PC-3 (cell line): ENCODE data around the gene MRPL2. TPM values are rescaled to one million over a fixed set of nuclear protein-coding genes. Genes with fewer than 3 reads are reported as not detected.

ENCODE experiments used
- ATAC-seq: fragments of 200-7000 bp; cut with Tn5 transposase; 2 replicates; pipeline ENCODE4 v1.9.1; 2020; ENCODE audit warnings: mild to moderate bottlenecking, moderate library complexity
- BruUV-seq: library from RNA; stranded (reverse); fragments of 400-500 nt; replicated peaks from 2 replicates; lab custom pipeline; 2021; lab: Mats Ljungman, UMichigan
- CTCF ChIA-PET: fragments of 300-600 bp; sonication (Branson Sonifier 250); formaldehyde crosslinking; loops from one replicate; lab custom pipeline; 2022; ENCODE audit warnings: antibody characterized with exemption; lab: Charles Lee
- POLR2A ChIA-PET: fragments of 300-600 bp; sonication (Branson Sonifier 250); formaldehyde crosslinking; loops from one replicate; lab custom pipeline; 2022; ENCODE audit warnings: antibody characterized with exemption; ENCODE audit not compliant: unreplicated experiment; lab: Charles Lee
- DNase-seq: peaks from one replicate; pipeline ENCODE4 v3.0.0-alpha.2; 2015
- H2AFZ ChIP-seq: fragments of 300-600 bp; sonication (generic); 2 replicates; pipeline ENCODE4 v1.6.0; 2016; ENCODE audit warnings: antibody characterized with exemption, low read length
- H3F3A ChIP-seq: fragments of 300-600 bp; sonication (generic); one replicate; pipeline ENCODE4 v1.6.0; 2017; ENCODE audit warnings: antibody characterized with exemption, low read length, control low read depth, mild to moderate bottlenecking; ENCODE audit not compliant: unreplicated experiment
- H3K27ac ChIP-seq: fragments of 300-600 bp; sonication (generic); 2 replicates; pipeline ENCODE4 v1.5.1; 2016; ENCODE audit warnings: mild to moderate bottlenecking, low read length
- H3K27me3 ChIP-seq: fragments of 300-600 bp; sonication (generic); 2 replicates; pipeline ENCODE4 v1.6.1; 2016; ENCODE audit warnings: low read length, mixed read lengths
- H3K36me3 ChIP-seq: fragments of 300-600 bp; sonication (generic); 2 replicates; pipeline ENCODE4 v1.6.1; 2016; ENCODE audit warnings: low read depth, mixed run types, low read length, mixed read lengths
- H3K4me1 ChIP-seq: fragments of 300-600 bp; sonication (generic); 2 replicates; pipeline ENCODE4 v1.5.1; 2016; ENCODE audit warnings: low read length; ENCODE audit not compliant: insufficient read depth
- H3K4me2 ChIP-seq: fragments of 300-600 bp; sonication (generic); 2 replicates; pipeline ENCODE4 v1.6.0; 2016; ENCODE audit warnings: low read length
- H3K4me3 ChIP-seq: fragments of 300-600 bp; sonication (generic); 2 replicates; pipeline ENCODE4 v1.5.1; 2016; ENCODE audit warnings: mild to moderate bottlenecking, low read length, mixed read lengths
- H3K79me2 ChIP-seq: fragments of 300-600 bp; sonication (generic); 2 replicates; pipeline ENCODE4 v1.6.1; 2017; ENCODE audit warnings: low read length, mixed read lengths
- H3K9ac ChIP-seq: fragments of 300-600 bp; sonication (generic); 2 replicates; pipeline ENCODE4 v1.6.0; 2016; ENCODE audit warnings: mild to moderate bottlenecking, low read length
- H3K9me2 ChIP-seq: fragments of 300-600 bp; sonication (generic); replicated peaks from 2 replicates; pipeline ENCODE4 v1.6.1; 2016; ENCODE audit warnings: mixed run types, low read length, mixed read lengths
- H3K9me3 ChIP-seq: fragments of 300-600 bp; sonication (generic); 2 replicates; pipeline ENCODE4 v1.6.1; 2016; ENCODE audit warnings: low read length, mixed read lengths
- H4K20me1 ChIP-seq: fragments of 300-600 bp; sonication (generic); 2 replicates; pipeline ENCODE4 v1.6.1; 2016; ENCODE audit warnings: low read length, mixed read lengths
- EZH2 ChIP-seq: fragments of 300-600 bp; sonication (generic); IDR thresholded peaks from one replicate; pipeline ENCODE4 v1.6.1; 2017; ENCODE audit warnings: antibody characterized with exemption, mild to moderate bottlenecking, low read length; ENCODE audit not compliant: unreplicated experiment
- EZH2phosphoT487 ChIP-seq: fragments of 300-600 bp; sonication (generic); IDR thresholded peaks from 2 replicates; pipeline ENCODE4 v1.6.1; 2018; ENCODE audit warnings: mild to moderate bottlenecking, antibody characterized with exemption, low read length, borderline replicate concordance
- intact Hi-C: fragments of 100-400 bp; cut with micrococcal nuclease; formaldehyde crosslinking; loops from 2 replicates; pipeline ENCODE4 v1.9.0; 2023
- total RNA-seq: library from RNA; depleted of rRNA; stranded (reverse); fragments of >200 nt; gene quantifications from 2 replicates; pipeline ENCODE4 v1.2.3, GENCODE V29; 2014
- TF ChIP-seq, protein P1 (sequence below): fragments of 300-600 bp; sonication (generic); conservative IDR thresholded peaks from 2 replicates; pipeline ENCODE4 v1.5.1; 2017; ENCODE audit warnings: antibody characterized with exemption, low read depth, mild to moderate bottlenecking, low read length

The MRPL2 gene
- total RNA-seq, 1 experiment from 2014 or later, result 59.8 TPM

DNA sequence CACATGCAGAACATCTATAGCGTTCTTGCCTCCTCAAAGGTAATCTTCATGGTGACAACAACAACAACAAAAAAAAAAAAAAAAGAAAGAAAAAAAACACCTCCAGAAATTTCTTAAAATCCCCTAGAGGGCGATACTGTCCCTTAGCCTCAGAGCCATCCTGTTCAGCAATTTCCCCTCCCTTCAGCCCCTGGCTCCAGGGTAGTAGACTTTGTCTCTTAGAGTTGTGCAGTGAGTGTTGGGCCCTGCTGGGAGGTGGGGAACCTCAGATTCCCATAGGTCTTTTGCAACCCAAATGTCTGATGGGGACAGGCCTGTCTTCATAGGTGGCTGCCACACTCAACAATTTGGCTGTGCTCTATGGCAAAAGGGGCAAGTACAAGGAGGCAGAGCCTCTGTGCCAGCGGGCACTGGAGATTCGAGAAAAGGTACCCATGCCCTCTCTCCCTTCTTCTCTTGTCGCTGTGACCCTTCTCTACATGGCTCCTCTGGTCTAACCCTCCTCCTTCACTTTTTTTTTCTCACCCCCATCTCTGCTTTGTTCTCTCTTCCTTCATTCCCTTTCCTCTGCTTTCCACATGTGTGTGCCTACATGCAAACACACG, 10.9 kb upstream of the MRPL2 start:
- intact Hi-C loops, result loop anchor here (1.0 kb wide), 2 partner anchors 59 to 73 kb away; no protein-coding TSS in a partner anchor
- BruUV-seq, result no TSS peak
- H3K4me1 ChIP-seq, result no peaks in the 10 kb centered on the region
- no peaks in the 10 kb centered on the region for H3K9me2 ChIP-seq
- H3K4me2 ChIP-seq, result no peak overlapping the region
- H3K9ac ChIP-seq, result no peak overlapping the region
- H3K9me3 ChIP-seq, result no peaks in the 10 kb centered on the region
- H3K79me2 ChIP-seq, result no peaks in the 10 kb centered on the region
- H4K20me1 ChIP-seq, result no peaks in the 10 kb centered on the region
- no peaks in the 10 kb centered on the region for H3K27me3 ChIP-seq
- ATAC-seq (peak; percentile 67), DNase-seq (peak; percentile 56)
- H3K27ac ChIP-seq, result no peak overlapping the region
- ChIA-PET POLR2A (no interaction called here), CTCF (no interaction called here)
- no peaks in the 10 kb centered on the region for H3K36me3 ChIP-seq
- no peaks in the 10 kb centered on the region for H3F3A ChIP-seq
- no peak overlapping the region for H3K4me3 ChIP-seq
- no peak overlapping the region for H2AFZ ChIP-seq
- TF ChIP-seq, protein P1, sequence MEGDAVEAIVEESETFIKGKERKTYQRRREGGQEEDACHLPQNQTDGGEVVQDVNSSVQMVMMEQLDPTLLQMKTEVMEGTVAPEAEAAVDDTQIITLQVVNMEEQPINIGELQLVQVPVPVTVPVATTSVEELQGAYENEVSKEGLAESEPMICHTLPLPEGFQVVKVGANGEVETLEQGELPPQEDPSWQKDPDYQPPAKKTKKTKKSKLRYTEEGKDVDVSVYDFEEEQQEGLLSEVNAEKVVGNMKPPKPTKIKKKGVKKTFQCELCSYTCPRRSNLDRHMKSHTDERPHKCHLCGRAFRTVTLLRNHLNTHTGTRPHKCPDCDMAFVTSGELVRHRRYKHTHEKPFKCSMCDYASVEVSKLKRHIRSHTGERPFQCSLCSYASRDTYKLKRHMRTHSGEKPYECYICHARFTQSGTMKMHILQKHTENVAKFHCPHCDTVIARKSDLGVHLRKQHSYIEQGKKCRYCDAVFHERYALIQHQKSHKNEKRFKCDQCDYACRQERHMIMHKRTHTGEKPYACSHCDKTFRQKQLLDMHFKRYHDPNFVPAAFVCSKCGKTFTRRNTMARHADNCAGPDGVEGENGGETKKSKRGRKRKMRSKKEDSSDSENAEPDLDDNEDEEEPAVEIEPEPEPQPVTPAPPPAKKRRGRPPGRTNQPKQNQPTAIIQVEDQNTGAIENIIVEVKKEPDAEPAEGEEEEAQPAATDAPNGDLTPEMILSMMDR, result peak; percentile 76
- TF ChIP-seq EZH2phosphoT487 (no peak), EZH2 (no peak)

DNA sequence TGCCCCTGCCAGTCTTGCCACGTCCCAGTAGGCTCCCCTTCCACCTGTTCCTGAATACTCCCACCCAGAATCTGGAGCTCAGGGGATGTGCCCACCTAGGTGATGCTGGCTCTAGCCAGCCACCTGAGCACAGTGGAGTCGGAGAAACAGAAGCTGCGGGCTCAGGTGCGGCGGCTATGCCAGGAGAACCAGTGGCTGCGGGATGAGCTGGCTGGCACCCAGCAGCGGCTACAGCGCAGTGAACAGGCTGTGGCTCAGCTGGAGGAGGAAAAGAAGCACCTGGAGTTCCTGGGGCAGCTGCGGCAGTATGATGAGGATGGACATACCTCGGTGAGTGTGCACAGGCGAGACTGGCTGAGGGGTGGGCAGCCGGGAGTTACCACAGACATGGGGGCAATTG, 3.6 kb upstream of the MRPL2 start:
- POLR2A ChIA-PET, result no interaction called here
- BruUV-seq, result no TSS peak
- peaks cover 25% of the 10 kb centered on the region for H3K79me2 ChIP-seq

More for the DNA sequence above, 3.6 kb upstream of the MRPL2 start:
- CTCF ChIA-PET, result no interaction called here
- Histone ChIP-seq H4K20me1 (peaks cover 6% of the 10 kb centered on the region; the same call in 1 of the 2 replicates), H2AFZ (no peak overlapping the region), H3K4me1 (peaks cover 22% of the 10 kb centered on the region), H3F3A (no peaks in the 10 kb centered on the region), H3K9ac (no peak overlapping the region), H3K27me3 (no peaks in the 10 kb centered on the region), H3K4me3 (no peak overlapping the region), H3K27ac (no peak overlapping the region), H3K4me2 (no peak overlapping the region), H3K9me3 (no peaks in the 10 kb centered on the region), H3K36me3 (peaks cover 2% of the 10 kb centered on the region; the same call in 1 of the 2 replicates), H3K9me2 (no peaks in the 10 kb centered on the region)
- DNase-seq (no peak), ATAC-seq (no peak)
- no peak for TF ChIP-seq EZH2
- TF ChIP-seq, protein P1, result no peak
- no peak for TF ChIP-seq EZH2phosphoT487
- intact Hi-C loops, result no loop called here
